ENCODE data around the gene IL31RA. TPM values are rescaled to one million over a fixed set of nuclear protein-coding genes. Genes with fewer than 3 reads are reported as not detected.

Gene IL31RA
- total RNA-seq, 1 experiment from 2014 or later = not detected

DNA sequence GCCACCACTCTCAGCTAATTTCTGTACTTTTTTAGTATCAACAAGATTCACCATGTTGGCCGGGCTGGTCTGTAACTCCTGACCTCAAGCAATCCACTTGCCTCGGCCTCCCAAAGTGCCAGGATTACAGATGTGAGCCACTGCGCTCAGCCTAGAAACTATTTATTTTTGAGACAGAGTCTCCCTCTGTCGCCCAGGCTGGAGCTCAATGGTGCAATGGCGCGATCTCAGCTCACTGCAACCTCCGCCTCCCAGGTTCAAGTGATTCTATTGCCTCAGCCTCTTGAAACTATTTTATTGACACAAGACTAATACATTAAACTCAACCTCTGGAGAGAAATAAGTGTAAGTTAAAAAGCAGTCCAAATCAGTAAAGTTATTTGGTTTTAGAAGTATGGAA is 109.6 kb downstream of the IL31RA start:
- ATAC-seq (no peak), DNase-seq (ENCODE audit: low spot score) (no peak)
- Mint-ChIP-seq H3K36me3 (peaks cover 3% of the 10 kb centered on the region; the same call in 1 of the 2 replicates), H3K4me3 (no peak overlapping the region), H3K27ac (no peak overlapping the region), H3K4me1 (no peaks in the 10 kb centered on the region), H3K27me3 (ENCODE audit: low read depth) (no peaks in the 10 kb centered on the region), H3K9me3 (no peaks in the 10 kb centered on the region)
- TF ChIP-seq SOX15 (CRISPR knock-in tag; IDR thresholded peaks at IDR 0.05) = no peak
- TF ChIP-seq KAT7 (CRISPR knock-in tag; IDR thresholded peaks at IDR 0.05; ENCODE audit: borderline replicate concordance) = no peak
- TF ChIP-seq ZNF263 (CRISPR knock-in tag; IDR thresholded peaks at IDR 0.05; ENCODE audit: low read depth) = no peak
- TF ChIP-seq CBFB (CRISPR knock-in tag; IDR thresholded peaks at IDR 0.05; ENCODE audit: low read depth) = no peak
- TF ChIP-seq ZBTB21 (CRISPR knock-in tag; IDR thresholded peaks at IDR 0.05; ENCODE audit: borderline replicate concordance) = no peak
- TF ChIP-seq MYBL2 (CRISPR knock-in tag; IDR thresholded peaks at IDR 0.05) = no peak
- TF ChIP-seq, protein P1, sequence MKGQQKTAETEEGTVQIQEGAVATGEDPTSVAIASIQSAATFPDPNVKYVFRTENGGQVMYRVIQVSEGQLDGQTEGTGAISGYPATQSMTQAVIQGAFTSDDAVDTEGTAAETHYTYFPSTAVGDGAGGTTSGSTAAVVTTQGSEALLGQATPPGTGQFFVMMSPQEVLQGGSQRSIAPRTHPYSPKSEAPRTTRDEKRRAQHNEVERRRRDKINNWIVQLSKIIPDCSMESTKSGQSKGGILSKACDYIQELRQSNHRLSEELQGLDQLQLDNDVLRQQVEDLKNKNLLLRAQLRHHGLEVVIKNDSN (CRISPR knock-in tag; IDR thresholded peaks at IDR 0.05) = no peak
- TF ChIP-seq, protein P2, sequence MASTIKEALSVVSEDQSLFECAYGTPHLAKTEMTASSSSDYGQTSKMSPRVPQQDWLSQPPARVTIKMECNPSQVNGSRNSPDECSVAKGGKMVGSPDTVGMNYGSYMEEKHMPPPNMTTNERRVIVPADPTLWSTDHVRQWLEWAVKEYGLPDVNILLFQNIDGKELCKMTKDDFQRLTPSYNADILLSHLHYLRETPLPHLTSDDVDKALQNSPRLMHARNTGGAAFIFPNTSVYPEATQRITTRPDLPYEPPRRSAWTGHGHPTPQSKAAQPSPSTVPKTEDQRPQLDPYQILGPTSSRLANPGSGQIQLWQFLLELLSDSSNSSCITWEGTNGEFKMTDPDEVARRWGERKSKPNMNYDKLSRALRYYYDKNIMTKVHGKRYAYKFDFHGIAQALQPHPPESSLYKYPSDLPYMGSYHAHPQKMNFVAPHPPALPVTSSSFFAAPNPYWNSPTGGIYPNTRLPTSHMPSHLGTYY (CRISPR knock-in tag; IDR thresholded peaks at IDR 0.05) = no peak
- TF ChIP-seq ZNF121 (CRISPR knock-in tag; IDR thresholded peaks at IDR 0.05) = no peak
- TF ChIP-seq ZNF138 (CRISPR knock-in tag; conservative IDR thresholded peaks at IDR 0.05) = no peak
- TF ChIP-seq ZNF219 (CRISPR knock-in tag; IDR thresholded peaks at IDR 0.05; ENCODE audit: borderline replicate concordance) = no peak
- TF ChIP-seq TP53 (CRISPR knock-in tag; IDR thresholded peaks at IDR 0.05) = no peak
- no peak for TF ChIP-seq ZNF396 (CRISPR knock-in tag; IDR thresholded peaks at IDR 0.05; ENCODE audit: borderline replicate concordance)
- TF ChIP-seq, protein P3, sequence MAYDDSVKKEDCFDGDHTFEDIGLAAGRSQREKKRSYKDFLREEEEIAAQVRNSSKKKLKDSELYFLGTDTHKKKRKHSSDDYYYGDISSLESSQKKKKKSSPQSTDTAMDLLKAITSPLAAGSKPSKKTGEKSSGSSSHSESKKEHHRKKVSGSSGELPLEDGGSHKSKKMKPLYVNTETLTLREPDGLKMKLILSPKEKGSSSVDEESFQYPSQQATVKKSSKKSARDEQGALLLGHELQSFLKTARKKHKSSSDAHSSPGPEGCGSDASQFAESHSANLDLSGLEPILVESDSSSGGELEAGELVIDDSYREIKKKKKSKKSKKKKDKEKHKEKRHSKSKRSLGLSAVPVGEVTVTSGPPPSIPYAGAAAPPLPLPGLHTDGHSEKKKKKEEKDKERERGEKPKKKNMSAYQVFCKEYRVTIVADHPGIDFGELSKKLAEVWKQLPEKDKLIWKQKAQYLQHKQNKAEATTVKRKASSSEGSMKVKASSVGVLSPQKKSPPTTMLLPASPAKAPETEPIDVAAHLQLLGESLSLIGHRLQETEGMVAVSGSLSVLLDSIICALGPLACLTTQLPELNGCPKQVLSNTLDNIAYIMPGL (CRISPR knock-in tag; IDR thresholded peaks at IDR 0.05) = no peak
- TF ChIP-seq, protein P4, sequence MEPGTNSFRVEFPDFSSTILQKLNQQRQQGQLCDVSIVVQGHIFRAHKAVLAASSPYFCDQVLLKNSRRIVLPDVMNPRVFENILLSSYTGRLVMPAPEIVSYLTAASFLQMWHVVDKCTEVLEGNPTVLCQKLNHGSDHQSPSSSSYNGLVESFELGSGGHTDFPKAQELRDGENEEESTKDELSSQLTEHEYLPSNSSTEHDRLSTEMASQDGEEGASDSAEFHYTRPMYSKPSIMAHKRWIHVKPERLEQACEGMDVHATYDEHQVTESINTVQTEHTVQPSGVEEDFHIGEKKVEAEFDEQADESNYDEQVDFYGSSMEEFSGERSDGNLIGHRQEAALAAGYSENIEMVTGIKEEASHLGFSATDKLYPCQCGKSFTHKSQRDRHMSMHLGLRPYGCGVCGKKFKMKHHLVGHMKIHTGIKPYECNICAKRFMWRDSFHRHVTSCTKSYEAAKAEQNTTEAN (CRISPR knock-in tag; IDR thresholded peaks at IDR 0.05) = no peak
- TF ChIP-seq, protein P5, sequence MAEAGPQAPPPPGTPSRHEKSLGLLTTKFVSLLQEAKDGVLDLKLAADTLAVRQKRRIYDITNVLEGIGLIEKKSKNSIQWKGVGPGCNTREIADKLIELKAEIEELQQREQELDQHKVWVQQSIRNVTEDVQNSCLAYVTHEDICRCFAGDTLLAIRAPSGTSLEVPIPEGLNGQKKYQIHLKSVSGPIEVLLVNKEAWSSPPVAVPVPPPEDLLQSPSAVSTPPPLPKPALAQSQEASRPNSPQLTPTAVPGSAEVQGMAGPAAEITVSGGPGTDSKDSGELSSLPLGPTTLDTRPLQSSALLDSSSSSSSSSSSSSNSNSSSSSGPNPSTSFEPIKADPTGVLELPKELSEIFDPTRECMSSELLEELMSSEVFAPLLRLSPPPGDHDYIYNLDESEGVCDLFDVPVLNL (CRISPR knock-in tag; IDR thresholded peaks at IDR 0.05; ENCODE audit: borderline replicate concordance, low read depth) = no peak
- TF ChIP-seq, protein P6, sequence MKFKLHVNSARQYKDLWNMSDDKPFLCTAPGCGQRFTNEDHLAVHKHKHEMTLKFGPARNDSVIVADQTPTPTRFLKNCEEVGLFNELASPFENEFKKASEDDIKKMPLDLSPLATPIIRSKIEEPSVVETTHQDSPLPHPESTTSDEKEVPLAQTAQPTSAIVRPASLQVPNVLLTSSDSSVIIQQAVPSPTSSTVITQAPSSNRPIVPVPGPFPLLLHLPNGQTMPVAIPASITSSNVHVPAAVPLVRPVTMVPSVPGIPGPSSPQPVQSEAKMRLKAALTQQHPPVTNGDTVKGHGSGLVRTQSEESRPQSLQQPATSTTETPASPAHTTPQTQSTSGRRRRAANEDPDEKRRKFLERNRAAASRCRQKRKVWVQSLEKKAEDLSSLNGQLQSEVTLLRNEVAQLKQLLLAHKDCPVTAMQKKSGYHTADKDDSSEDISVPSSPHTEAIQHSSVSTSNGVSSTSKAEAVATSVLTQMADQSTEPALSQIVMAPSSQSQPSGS (CRISPR knock-in tag; IDR thresholded peaks at IDR 0.05; ENCODE audit: borderline replicate concordance, low read depth) = no peak
- no peak for TF ChIP-seq TCF7 (CRISPR knock-in tag; IDR thresholded peaks at IDR 0.05; ENCODE audit: low read depth)
- ChIA-PET CTCF (no interaction called here), POLR2A (no interaction called here)

DNA sequence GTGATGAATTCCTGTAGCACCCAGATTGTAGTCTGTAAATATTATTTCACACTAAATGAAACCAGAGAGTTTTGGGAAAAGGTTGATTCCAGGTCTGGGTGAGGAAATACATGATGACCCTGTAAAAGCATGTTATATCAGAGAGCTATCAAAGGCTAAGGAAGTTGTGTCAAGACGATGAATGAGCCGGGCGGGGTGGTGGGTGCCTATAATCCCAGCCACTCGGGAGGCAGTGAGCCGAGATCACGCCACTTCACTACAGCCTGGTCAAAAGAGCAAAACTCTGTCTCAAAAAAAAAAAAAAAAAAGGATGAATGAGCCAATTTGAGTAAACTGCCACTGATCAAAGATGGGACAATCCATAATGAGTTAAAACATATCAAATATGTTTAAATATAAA is 114.4 kb downstream of the IL31RA start:
- Mint-ChIP-seq H3K4me3 (no peak overlapping the region), H3K9me3 (no peaks in the 10 kb centered on the region), H3K4me1 (no peaks in the 10 kb centered on the region), H3K27ac (no peak overlapping the region), H3K36me3 (no peaks in the 10 kb centered on the region), H3K27me3 (ENCODE audit: low read depth) (no peaks in the 10 kb centered on the region)
- POLR2A ChIA-PET = interaction anchor here (0.6 kb wide), 1 partner anchor 15 kb away, joined by 3 read pairs; no protein-coding TSS in a partner anchor
- ATAC-seq (no peak), DNase-seq (ENCODE audit: low spot score) (no peak)
- CTCF ChIA-PET = interaction anchor here (0.6 kb wide), 1 partner anchor 954 kb away, joined by 3 read pairs; no protein-coding TSS in a partner anchor
- no peak for TF ChIP-seq GTF2I (CRISPR knock-in tag; conservative IDR thresholded peaks at IDR 0.05)
- no peak for TF ChIP-seq NR2C2 (CRISPR knock-in tag; IDR thresholded peaks at IDR 0.05)
- no peak for TF ChIP-seq ESRRA (CRISPR knock-in tag; IDR thresholded peaks at IDR 0.05; ENCODE audit: borderline replicate concordance)
- TF ChIP-seq CREM (CRISPR knock-in tag; IDR thresholded peaks at IDR 0.05) = no peak
- TF ChIP-seq RORB (CRISPR knock-in tag; IDR thresholded peaks at IDR 0.05) = no peak
- TF ChIP-seq FOXK1 (CRISPR knock-in tag; IDR thresholded peaks at IDR 0.05) = no peak
- TF ChIP-seq, protein P7, sequence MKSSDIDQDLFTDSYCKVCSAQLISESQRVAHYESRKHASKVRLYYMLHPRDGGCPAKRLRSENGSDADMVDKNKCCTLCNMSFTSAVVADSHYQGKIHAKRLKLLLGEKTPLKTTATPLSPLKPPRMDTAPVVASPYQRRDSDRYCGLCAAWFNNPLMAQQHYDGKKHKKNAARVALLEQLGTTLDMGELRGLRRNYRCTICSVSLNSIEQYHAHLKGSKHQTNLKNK (CRISPR knock-in tag; IDR thresholded peaks at IDR 0.05) = no peak
- no peak for TF ChIP-seq SOX15 (CRISPR knock-in tag; IDR thresholded peaks at IDR 0.05)

Measured in WTC11 (cell line).